ENCODE results near the gene HNRNPF.
"Not testable (repeated sequence)": the region's sequence is repeated elsewhere in the genome, so short reads cannot be mapped to it uniquely, and the experiment has no call there.

The HNRNPF gene

DNA sequence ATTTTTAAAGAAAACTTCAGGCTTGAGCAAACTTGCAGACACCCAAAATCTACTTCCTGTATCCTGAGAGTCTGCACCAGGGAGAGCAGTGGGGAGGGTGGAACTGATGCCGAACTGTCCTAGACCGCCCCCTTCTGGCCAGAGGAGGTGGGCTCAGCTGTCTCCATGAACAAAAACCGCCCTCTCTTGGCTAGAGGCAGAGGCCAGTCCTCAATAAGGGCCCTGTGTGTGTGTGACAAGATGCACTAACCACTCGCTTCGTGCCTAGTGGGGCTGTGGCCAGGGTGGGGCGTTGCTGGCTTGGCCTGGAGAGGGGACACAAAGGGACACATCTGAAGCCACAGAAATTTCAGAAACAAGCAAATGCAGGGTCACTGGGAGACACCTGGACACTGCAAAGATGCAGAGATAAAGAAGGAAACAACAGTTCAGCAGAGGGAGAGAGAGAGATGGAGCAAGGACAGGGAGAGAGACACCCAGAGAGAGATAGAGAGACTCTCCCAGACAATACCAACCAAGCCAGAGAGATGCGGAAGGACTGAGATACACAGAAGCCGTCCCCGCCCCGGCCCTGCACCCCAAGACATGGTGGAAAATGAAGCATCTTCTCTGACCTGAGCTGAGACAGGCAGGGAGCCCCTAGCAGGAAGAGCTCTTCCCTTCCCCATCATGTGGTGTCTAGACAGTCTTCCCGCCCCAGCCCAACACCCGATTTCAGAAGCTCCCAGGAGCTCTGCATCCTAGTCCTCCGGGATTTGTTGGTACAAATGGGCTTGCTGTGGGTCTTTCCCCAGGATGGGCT is 60.3 kb downstream of the HNRNPF start:
- no peak for TF ChIP-seq POLR2A (IDR thresholded peaks at IDR 0.05; ENCODE audit: low read depth, low read length)
- peak; percentile 94 for DNase-seq (ENCODE audit: insufficient read length, low spot score)
- FAIRE-seq: peak; percentile 81

DNA sequence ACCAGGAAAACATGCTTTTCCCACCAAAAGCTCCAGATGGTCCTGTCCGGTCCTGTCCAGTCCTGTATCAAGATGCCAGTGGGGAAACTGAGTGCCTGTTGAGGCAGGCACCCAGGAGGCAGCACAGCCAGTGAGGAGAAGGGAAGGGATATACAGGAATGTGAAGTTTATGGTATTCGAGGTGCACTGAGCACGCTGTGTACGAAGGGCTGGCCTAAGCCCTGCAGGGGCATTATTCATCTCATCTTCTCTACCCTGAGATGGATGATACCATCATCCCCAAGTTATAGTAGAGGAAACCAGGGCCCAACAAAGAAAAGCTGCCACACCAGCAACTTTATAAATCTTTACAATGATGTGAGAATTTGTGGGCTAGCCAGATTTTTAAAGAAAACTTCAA is 61.0 kb downstream of the HNRNPF start:
- FAIRE-seq: no peak
- TF ChIP-seq POLR2A (IDR thresholded peaks at IDR 0.05; ENCODE audit: low read depth, low read length): no peak

GRCh38 chr10:43344051-43344450 is 64.9 kb downstream of the HNRNPF start:
- FAIRE-seq: no peak
- peak; percentile 53 for DNase-seq (ENCODE audit: insufficient read length, low spot score)
- no peak for TF ChIP-seq POLR2A (IDR thresholded peaks at IDR 0.05; ENCODE audit: low read depth, low read length)

More for the DNA sequence above, 61.0 kb downstream of the HNRNPF start:
- no peak for DNase-seq (ENCODE audit: insufficient read length, low spot score)

DNA sequence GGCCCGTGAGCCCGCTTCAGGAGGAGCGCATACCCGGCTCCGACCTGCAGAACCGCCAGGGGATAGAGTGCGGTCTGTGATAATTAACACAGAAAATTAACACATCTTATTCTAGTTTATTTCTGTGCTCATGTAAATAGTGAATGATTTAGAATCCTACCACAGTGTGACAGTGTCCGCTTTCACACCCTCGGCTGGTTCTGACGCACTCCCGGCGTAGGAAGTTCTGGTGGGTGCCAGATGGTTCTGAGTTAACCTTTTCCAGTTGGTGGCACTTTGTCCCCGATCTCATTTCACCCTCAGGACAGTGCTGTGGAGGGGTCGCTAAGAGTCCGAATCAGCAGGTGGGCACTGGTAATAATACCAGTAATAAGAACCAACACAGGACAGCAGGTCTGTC is 65.9 kb downstream of the HNRNPF start:
- no peak for TF ChIP-seq POLR2A (IDR thresholded peaks at IDR 0.05; ENCODE audit: low read depth, low read length)
- no peak for DNase-seq (ENCODE audit: insufficient read length, low spot score)
- FAIRE-seq: no peak

DNA sequence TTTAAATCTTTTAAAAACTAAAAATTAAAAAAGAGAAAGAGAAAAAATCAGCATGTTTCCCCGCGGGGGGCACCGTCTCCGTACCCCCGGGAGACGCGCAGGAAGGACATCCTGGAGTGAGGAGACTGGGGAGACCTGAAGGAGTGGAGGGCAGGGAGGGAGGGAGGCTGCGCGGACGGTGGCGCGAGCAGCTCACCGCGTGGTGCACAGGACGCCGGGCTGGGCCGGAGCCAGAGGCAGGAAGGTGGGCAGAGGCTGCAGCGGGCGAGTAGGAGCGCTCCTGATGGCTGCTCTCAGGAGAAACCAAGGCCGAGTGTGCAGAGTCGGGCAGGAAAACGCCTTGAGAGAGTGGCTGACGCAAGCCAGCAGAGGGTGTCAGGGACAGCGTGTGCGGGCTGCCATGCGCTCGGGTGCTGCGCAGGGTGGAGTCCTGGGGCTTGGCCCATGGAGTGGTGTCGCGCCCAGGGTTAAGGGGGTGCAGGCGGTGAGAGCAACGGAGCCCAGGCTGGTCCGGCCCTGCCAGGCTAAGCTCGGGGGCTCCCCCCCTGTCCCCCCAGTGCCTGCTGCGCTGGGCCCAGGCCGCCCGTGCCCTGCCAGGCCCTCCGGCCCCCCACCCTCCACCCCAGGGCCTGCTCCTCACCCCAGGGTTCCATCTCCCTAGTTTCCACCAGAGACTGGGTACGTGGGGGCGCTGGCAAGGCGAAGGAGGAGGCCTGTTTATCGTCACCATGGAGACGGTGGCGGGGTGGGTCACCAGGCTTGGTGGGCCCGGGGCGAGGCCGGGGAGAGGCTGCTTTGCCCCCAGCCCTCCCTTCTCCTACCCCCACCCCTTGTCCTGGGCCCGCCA is 66.5 kb downstream of the HNRNPF start:
- TF ChIP-seq POLR2A (IDR thresholded peaks at IDR 0.05; ENCODE audit: low read depth, low read length): no peak
- DNase-seq (ENCODE audit: insufficient read length, low spot score) (no peak), FAIRE-seq (no peak)

DNA sequence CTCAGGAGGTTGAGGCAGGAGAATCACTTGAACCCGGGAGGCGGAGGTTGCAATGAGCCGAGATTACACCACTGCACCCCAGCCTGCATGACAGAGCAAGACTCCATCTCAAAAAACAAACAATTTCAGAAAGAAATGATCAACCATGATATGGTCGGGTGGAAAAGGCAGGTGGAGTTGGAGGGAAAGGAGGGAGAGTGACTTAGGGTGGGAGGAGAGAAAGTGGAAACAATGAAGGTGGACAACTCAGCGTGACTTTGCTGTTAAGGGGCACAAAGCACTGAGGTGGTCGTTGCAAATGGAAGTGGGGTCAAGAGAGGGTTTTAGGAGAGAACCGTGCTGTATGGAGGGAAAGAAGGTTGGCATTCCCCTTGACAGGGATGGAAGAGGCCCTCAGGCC is 67.5 kb downstream of the HNRNPF start:
- no peak for TF ChIP-seq POLR2A (IDR thresholded peaks at IDR 0.05; ENCODE audit: low read depth, low read length)
- DNase-seq (ENCODE audit: insufficient read length, low spot score) (no peak), FAIRE-seq (no peak)

DNA sequence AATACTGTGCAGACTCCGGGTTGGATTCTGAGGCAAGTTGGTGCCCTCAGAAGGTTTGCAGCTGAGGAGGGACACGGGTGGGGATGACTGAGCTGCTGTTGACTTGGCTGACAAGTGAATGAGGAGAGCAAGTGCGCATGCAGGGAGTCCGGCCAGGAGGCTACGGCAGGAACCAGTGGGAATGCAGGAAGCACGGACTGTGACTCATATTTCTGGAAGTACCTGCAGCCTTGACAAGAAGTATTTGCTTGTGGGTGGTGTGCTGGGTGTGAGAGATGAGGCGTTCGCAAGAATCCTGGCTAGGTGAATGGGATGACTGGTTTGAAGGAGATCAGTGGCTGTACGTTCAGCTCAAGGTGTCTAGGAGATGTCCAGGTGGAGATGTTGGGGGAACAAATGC is 68.4 kb downstream of the HNRNPF start:
- DNase-seq (ENCODE audit: insufficient read length, low spot score) (peak; percentile 86), FAIRE-seq (peak; percentile 75)
- no peak for TF ChIP-seq POLR2A (IDR thresholded peaks at IDR 0.05; ENCODE audit: low read depth, low read length)

DNA sequence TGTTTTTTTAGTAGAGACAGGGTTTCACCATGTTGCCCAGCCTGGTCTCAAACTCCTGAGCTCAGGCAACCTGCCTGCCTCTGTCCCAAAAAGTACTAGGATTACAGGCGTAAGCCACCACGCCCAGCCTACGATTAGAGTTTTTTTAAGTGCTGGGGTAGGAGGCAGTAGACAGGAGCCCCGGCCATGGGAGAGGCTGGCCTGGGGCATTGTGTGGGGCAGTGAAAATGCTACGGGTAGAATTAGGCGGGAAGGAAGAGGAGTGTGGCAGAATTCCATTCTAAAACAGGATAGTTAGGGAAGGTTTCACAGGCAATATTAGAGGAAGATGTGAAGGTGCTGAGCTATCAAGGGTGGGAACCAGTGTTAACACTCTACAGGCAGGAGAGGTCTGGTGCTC is 68.9 kb downstream of the HNRNPF start:
- DNase-seq (ENCODE audit: insufficient read length, low spot score): no peak

GRCh38 chr10:43339136-43339535 is 69.8 kb downstream of the HNRNPF start:
- TF ChIP-seq POLR2A (IDR thresholded peaks at IDR 0.05; ENCODE audit: low read depth, low read length): no peak
- no peak for DNase-seq (ENCODE audit: insufficient read length, low spot score)
- FAIRE-seq: no peak

More for the DNA sequence above, 68.9 kb downstream of the HNRNPF start:
- no peak for FAIRE-seq
- TF ChIP-seq POLR2A (IDR thresholded peaks at IDR 0.05; ENCODE audit: low read depth, low read length): no peak

- no peak for TF ChIP-seq POLR2A (IDR thresholded peaks at IDR 0.05; ENCODE audit: low read depth, low read length)
- no peak for DNase-seq (ENCODE audit: insufficient read length, low spot score)
- no peak for FAIRE-seq
Measured at GRCh38 chr10:43338117-43338516, 70.9 kb downstream of the HNRNPF start.

GRCh38 chr10:43337536-43337935 is 71.5 kb downstream of the HNRNPF start:
- FAIRE-seq: not testable (repeated sequence)

GRCh38 chr10:43336641-43337318 is 72.2 kb downstream of the HNRNPF start:
- no peak for FAIRE-seq
- no peak for DNase-seq (ENCODE audit: insufficient read length, low spot score)
- TF ChIP-seq POLR2A (IDR thresholded peaks at IDR 0.05; ENCODE audit: low read depth, low read length): no peak

More at GRCh38 chr10:43337536-43337935, 71.5 kb downstream of the HNRNPF start:
- DNase-seq (ENCODE audit: insufficient read length, low spot score): not testable (repeated sequence)

DNA sequence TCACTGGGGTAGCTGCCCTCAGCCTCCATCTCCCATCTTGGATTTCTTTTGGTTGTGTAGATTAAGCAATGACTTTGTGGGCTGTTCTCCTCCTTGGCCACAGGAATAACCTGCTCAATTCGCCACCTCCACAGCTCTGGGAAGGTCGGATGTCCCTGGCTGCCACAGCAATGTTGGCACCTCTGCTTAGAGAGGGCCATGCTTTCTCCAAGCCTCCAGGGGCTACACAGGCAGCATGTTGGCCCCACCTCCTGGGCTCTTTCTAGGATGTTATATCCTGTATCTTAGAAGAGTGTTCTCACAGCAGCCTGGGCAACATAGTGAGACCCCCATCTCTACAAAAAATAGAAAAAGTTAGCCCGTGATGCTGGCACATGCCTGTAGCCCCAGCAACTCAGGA is 72.9 kb downstream of the HNRNPF start:
- DNase-seq (ENCODE audit: insufficient read length, low spot score): no peak
- FAIRE-seq: no peak
- no peak for TF ChIP-seq POLR2A (IDR thresholded peaks at IDR 0.05; ENCODE audit: low read depth, low read length)
